Endodermal cell (in vitro differentiated cells): ENCODE measurements around the gene AFF2. TPM values are rescaled to one million over a fixed set of nuclear protein-coding genes. Genes with fewer than 3 reads are reported as not detected.

Experiments
- DNase-seq: peaks from one replicate; pipeline ENCODE4 v3.0.0-alpha.2; 2017
- H3K27ac ChIP-seq: 2 replicates; pipeline ENCODE4 v1.5.1; 2013; ENCODE audit warnings: mild to moderate bottlenecking, low read depth, low read length, moderate library complexity
- H3K27me3 ChIP-seq: 2 replicates; pipeline ENCODE4 v1.6.1; 2013; ENCODE audit warnings: mild to moderate bottlenecking, low read length, moderate library complexity; ENCODE audit not compliant: insufficient read depth, control insufficient read depth, poor library complexity, severe bottlenecking
- H3K36me3 ChIP-seq: 2 replicates; pipeline ENCODE4 v1.7.0; 2013; ENCODE audit warnings: mild to moderate bottlenecking, low read length, moderate library complexity; ENCODE audit not compliant: control insufficient read depth, insufficient read depth
- H3K4me1 ChIP-seq: one replicate; pipeline ENCODE4 v1.7.0; 2013; ENCODE audit warnings: low read length; ENCODE audit not compliant: control insufficient read depth, insufficient read depth
- H3K4me3 ChIP-seq: 2 replicates; pipeline ENCODE4 v1.5.1; 2013; ENCODE audit warnings: mild to moderate bottlenecking, low read length, moderate library complexity
- H3K9ac ChIP-seq: 2 replicates; pipeline ENCODE4 v1.6.1; 2013; ENCODE audit warnings: mild to moderate bottlenecking, low read length, moderate library complexity; ENCODE audit not compliant: poor library complexity, severe bottlenecking; ENCODE audit errors: extremely low read depth
- H3K9me3 ChIP-seq: 2 replicates; pipeline ENCODE4 v1.6.1; 2013; ENCODE audit warnings: mild to moderate bottlenecking, low read length, moderate library complexity; ENCODE audit not compliant: control insufficient read depth
- H3K27ac Mint-ChIP-seq: 2 replicates; pipeline ENCODE4 v1.8.0; 2020; ENCODE audit warnings: mixed read lengths
- H3K27me3 Mint-ChIP-seq: 2 replicates; pipeline ENCODE4 v1.8.0; 2021; ENCODE audit warnings: mild to moderate bottlenecking, mixed read lengths; ENCODE audit not compliant: insufficient read depth
- H3K36me3 Mint-ChIP-seq: 2 replicates; pipeline ENCODE4 v1.8.0; 2020; ENCODE audit warnings: low read depth, mixed read lengths
- H3K4me1 Mint-ChIP-seq: 2 replicates; pipeline ENCODE4 v1.8.0; 2020; ENCODE audit warnings: mixed read lengths
- H3K4me3 Mint-ChIP-seq: 2 replicates; pipeline ENCODE4 v1.8.0; 2020; ENCODE audit warnings: mild to moderate bottlenecking, moderate library complexity, mixed read lengths
- H3K9me3 Mint-ChIP-seq: 2 replicates; pipeline ENCODE4 v1.8.0; 2020; ENCODE audit warnings: mild to moderate bottlenecking, mixed read lengths
- WGBS, 2 experiments: methylation state at CpG; one replicate each; pipeline versions ENCODE4 v1.1.5 to v1.1.7; 2013; ENCODE audit warnings: missing lambda C conversion rate in 2 of 2, mixed read lengths in 1 of 2; ENCODE audit not compliant: insufficient coverage in 1 of 2, insufficient read length in 1 of 2; 5-methylcytosine and 5-hydroxymethylcytosine counted together
- total RNA-seq, 2 donors: library from RNA; stranded (reverse); fragmentation: NEBNext Ultra II Directional in 1 of 2; extraction: Animal tissue kit (Norgen Biotek cat#: 25700) in 1 of 2; gene quantifications; 2 replicates in 1 of 2; 3 replicates in 1 of 2; pipeline ENCODE4 v1.2.1, GENCODE V29; 2021
- TF ChIP-seq, protein P1 (sequence below): fragments of 200-600 bp; sonication (generic); conservative IDR thresholded peaks from 2 replicates; pipeline ENCODE4 v1.5.0; 2021; ENCODE audit warnings: antibody characterized with exemption, mild to moderate bottlenecking

The AFF2 gene
- total RNA-seq, 2 donors from 2014 or later: 3.7 to 5.6 TPM

DNA sequence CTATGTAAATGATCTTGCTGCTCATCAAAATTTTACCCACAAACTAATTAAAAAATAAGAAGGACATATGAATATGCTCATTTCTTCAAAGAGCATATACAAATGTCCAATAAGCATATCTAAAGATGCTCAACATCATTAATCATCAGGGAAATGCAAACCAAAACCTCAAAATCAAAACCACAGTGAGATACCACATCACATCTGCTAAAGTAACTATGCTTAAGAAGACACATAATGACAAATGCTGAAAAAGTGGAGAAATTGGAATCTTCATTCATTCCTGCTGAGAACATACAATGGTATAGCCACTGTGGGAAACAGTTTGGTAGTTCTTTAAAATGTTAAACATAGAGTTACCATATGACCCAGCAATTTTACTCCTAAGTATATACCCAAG is 81.9 kb downstream of the AFF2 start:
- Mint-ChIP-seq H3K4me3 (no peak overlapping the region), H3K9me3 (peaks cover 51% of the 10 kb centered on the region), H3K27ac (no peak overlapping the region), H3K36me3 (no peaks in the 10 kb centered on the region), H3K27me3 (no peaks in the 10 kb centered on the region), H3K4me1 (no peaks in the 10 kb centered on the region)
- no peaks in the 10 kb centered on the region for H3K27me3 ChIP-seq
- H3K4me3 ChIP-seq: no peak overlapping the region
- TF ChIP-seq, protein P1, sequence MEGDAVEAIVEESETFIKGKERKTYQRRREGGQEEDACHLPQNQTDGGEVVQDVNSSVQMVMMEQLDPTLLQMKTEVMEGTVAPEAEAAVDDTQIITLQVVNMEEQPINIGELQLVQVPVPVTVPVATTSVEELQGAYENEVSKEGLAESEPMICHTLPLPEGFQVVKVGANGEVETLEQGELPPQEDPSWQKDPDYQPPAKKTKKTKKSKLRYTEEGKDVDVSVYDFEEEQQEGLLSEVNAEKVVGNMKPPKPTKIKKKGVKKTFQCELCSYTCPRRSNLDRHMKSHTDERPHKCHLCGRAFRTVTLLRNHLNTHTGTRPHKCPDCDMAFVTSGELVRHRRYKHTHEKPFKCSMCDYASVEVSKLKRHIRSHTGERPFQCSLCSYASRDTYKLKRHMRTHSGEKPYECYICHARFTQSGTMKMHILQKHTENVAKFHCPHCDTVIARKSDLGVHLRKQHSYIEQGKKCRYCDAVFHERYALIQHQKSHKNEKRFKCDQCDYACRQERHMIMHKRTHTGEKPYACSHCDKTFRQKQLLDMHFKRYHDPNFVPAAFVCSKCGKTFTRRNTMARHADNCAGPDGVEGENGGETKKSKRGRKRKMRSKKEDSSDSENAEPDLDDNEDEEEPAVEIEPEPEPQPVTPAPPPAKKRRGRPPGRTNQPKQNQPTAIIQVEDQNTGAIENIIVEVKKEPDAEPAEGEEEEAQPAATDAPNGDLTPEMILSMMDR: no peak
- no peaks in the 10 kb centered on the region for H3K36me3 ChIP-seq
- H3K27ac ChIP-seq: no peak overlapping the region
- H3K9ac ChIP-seq: no peak overlapping the region
- no peak for DNase-seq
- no peaks in the 10 kb centered on the region for H3K9me3 ChIP-seq
- no peaks in the 10 kb centered on the region for H3K4me1 ChIP-seq

DNA sequence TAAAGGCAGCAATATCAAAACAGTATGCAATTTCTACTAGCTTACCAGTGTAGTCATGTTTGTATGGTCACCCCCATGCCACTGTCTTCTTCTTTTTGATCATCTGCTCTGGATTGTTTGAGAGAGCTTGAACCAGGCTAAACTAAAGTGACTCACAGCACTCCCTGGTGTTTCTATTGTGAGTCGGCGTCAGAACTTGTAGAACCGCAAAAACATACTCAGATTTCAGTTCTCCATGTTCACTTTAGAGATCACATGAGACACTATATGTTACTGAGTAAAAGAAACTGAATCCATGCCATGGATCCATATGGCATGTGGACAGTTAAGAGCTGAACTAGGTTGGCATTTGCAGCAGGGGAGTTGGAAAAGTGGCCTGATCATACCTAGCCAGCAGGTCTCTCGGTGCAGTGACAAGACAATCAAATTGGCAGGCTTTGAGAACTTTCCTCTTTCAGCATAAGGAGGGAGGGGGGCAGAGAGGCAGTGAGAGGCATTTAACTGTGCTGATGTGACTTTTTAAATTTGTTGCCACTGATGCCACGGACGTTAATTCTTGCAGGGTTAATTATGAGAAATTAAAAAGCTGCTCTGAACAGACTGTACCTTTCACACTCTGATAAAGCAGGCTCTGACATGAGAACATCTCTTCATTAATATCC is 88.4 kb downstream of the AFF2 start:
- H3K9ac ChIP-seq: no peak overlapping the region
- H3K27ac ChIP-seq: no peak overlapping the region
- Mint-ChIP-seq H3K27ac (no peak overlapping the region), H3K36me3 (no peaks in the 10 kb centered on the region), H3K27me3 (no peaks in the 10 kb centered on the region), H3K4me1 (peaks cover 2% of the 10 kb centered on the region), H3K9me3 (peaks cover 41% of the 10 kb centered on the region), H3K4me3 (no peak overlapping the region)
- 51 to 73% methylated on average over 3 to 6 of the region's 6 CpGs for WGBS, 2 experiments
- H3K9me3 ChIP-seq: no peaks in the 10 kb centered on the region
- no peaks in the 10 kb centered on the region for H3K27me3 ChIP-seq
- TF ChIP-seq, protein P1: no peak
- H3K4me1 ChIP-seq: no peaks in the 10 kb centered on the region
- peak; percentile 49 for DNase-seq
- no peak overlapping the region for H3K4me3 ChIP-seq
- no peaks in the 10 kb centered on the region for H3K36me3 ChIP-seq

DNA sequence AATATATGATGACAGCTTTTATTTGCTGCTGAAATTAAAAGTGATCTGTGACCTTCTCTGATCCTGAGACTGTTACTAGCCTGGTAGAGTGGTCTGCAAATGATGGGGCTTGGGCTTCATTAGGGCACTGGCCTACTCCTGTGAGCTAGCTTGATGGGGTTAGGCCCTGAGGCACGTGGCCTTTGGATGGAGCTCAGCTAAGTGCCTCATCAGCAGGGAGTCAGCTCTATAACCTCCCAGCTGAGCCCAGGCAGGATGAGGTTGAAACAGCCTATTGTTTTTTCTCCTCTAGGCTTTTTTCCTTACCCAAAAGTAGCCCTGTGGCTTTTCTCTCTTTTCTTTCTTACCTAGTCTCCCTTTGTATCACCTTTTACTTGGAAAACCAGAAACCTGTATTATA is 92.2 kb downstream of the AFF2 start:
- Histone ChIP-seq H3K9me3 (no peaks in the 10 kb centered on the region), H3K4me1 (no peaks in the 10 kb centered on the region), H3K27ac (no peak overlapping the region), H3K9ac (no peak overlapping the region), H3K27me3 (no peaks in the 10 kb centered on the region), H3K4me3 (no peak overlapping the region), H3K36me3 (no peaks in the 10 kb centered on the region)
- 71% methylated on average over 1 of the region's 1 CpG; no CpG with 5 or more reads in 1 of the 2 experiments for WGBS, 2 experiments
- Mint-ChIP-seq H3K27me3 (no peaks in the 10 kb centered on the region), H3K4me1 (peaks cover 5% of the 10 kb centered on the region), H3K9me3 (peaks cover 42% of the 10 kb centered on the region), H3K36me3 (no peaks in the 10 kb centered on the region), H3K4me3 (no peak overlapping the region), H3K27ac (no peak overlapping the region)
- TF ChIP-seq, protein P1: no peak
- no peak for DNase-seq
